IMR-90 (cell line): Measurements from ENCODE around the gene ATG3. TPM values are rescaled to one million over a fixed set of nuclear protein-coding genes. Genes with fewer than 3 reads are reported as not detected.

Experiments used
- ATAC-seq: fragments of 200-7000 bp; cut with Tn5 transposase; 2 replicates; pipeline ENCODE4 v1.9.1; 2020; ENCODE audit warnings: low read depth, mild to moderate bottlenecking, moderate library complexity
- BruUV-seq: library from RNA; stranded (reverse); fragments of 400-500 nt; replicated peaks from 2 replicates; lab custom pipeline; 2021; lab: Mats Ljungman, UMichigan
- CTCF ChIA-PET: fragments of 300-600 bp; formaldehyde crosslinking; extraction: SDS; loops from one replicate; lab custom pipeline; 2021; ENCODE audit warnings: antibody characterized with exemption; lab: Yijun Ruan, JAX
- POLR2A ChIA-PET: fragments of 300-600 bp; sonication (Branson Sonifier 250); formaldehyde crosslinking; loops from one replicate; lab custom pipeline; 2022; ENCODE audit warnings: antibody characterized with exemption; ENCODE audit not compliant: unreplicated experiment; lab: Charles Lee
- DNase-seq: peaks from one replicate; pipeline ENCODE4 v3.0.0; 2013
- H2AFZ ChIP-seq: replicated peaks from 2 replicates; pipeline ENCODE3; 2013; ENCODE audit warnings: low read length, mild to moderate bottlenecking; ENCODE audit not compliant: poor library complexity
- H2AK5ac ChIP-seq: 2 replicates; pipeline ENCODE4 v1.6.1; 2013; ENCODE audit warnings: low read depth, low read length, inconsistent platforms
- H2AK9ac ChIP-seq: replicated peaks from 2 replicates; pipeline ENCODE3; 2013; ENCODE audit warnings: mild to moderate bottlenecking, low read depth, low read length, moderate library complexity; ENCODE audit not compliant: poor library complexity
- H2BK120ac ChIP-seq: 2 replicates; pipeline ENCODE4 v1.6.1; 2013; ENCODE audit warnings: low read depth, low read length, inconsistent platforms
- H2BK15ac ChIP-seq: 3 replicates; pipeline ENCODE4 v1.6.1; 2013; ENCODE audit warnings: low read depth, low read length, inconsistent platforms
- H2BK20ac ChIP-seq: 2 replicates; pipeline ENCODE4 v1.6.1; 2013; ENCODE audit warnings: low read depth, mild to moderate bottlenecking, inconsistent platforms, low read length, moderate library complexity
- H2BK5ac ChIP-seq: 2 replicates; pipeline ENCODE4 v1.6.1; 2013; ENCODE audit warnings: mild to moderate bottlenecking, low read depth, low read length, inconsistent platforms; ENCODE audit not compliant: poor library complexity, severe bottlenecking
- H3K14ac ChIP-seq: replicated peaks from 2 replicates; pipeline ENCODE4 v1.6.1; 2013; ENCODE audit warnings: low read depth, low read length, inconsistent platforms
- H3K18ac ChIP-seq: 2 replicates; pipeline ENCODE4 v1.6.1; 2013; ENCODE audit warnings: low read depth, low read length, control low read depth
- H3K23ac ChIP-seq: 2 replicates; pipeline ENCODE4 v1.6.1; 2013; ENCODE audit warnings: low read depth, low read length, inconsistent platforms
- H3K27ac ChIP-seq: 2 replicates; pipeline ENCODE4 v1.5.1; 2013; ENCODE audit warnings: mild to moderate bottlenecking, control low read depth, low read length; ENCODE audit not compliant: insufficient read depth
- H3K27me3 ChIP-seq: 2 replicates; pipeline ENCODE4 v1.6.1; 2013; ENCODE audit warnings: low read length; ENCODE audit not compliant: control insufficient read depth, insufficient read depth
- H3K36me3 ChIP-seq: 2 replicates; pipeline ENCODE4 v1.6.1; 2013; ENCODE audit warnings: low read length, mixed read lengths; ENCODE audit not compliant: control insufficient read depth, insufficient read depth
- H3K4ac ChIP-seq: 2 replicates; pipeline ENCODE4 v1.6.1; 2013; ENCODE audit warnings: low read depth, low read length, inconsistent platforms
- H3K4me1 ChIP-seq: 2 replicates; pipeline ENCODE4 v1.6.1; 2013; ENCODE audit warnings: low read length, mixed read lengths; ENCODE audit not compliant: control insufficient read depth, insufficient read depth
- H3K4me2 ChIP-seq: 2 replicates; pipeline ENCODE4 v1.6.1; 2013; ENCODE audit warnings: low read depth, mild to moderate bottlenecking, control low read depth, low read length, moderate library complexity
- H3K4me3 ChIP-seq: 2 replicates; pipeline ENCODE4 v1.5.1; 2013; ENCODE audit warnings: low read depth, mild to moderate bottlenecking, control low read depth, low read length, moderate library complexity; ENCODE audit not compliant: insufficient read depth
- H3K56ac ChIP-seq: 2 replicates; pipeline ENCODE4 v1.6.1; 2013; ENCODE audit warnings: low read length, inconsistent platforms; ENCODE audit not compliant: insufficient read depth; ENCODE audit errors: extremely low read depth
- H3K79me1 ChIP-seq, 2 experiments: 2 replicates each; pipeline ENCODE4 v1.6.1; 2013; ENCODE audit warnings: low read length in 2 of 2, inconsistent platforms in 1 of 2, low read depth in 1 of 2
- H3K9ac ChIP-seq: 2 replicates; pipeline ENCODE4 v1.6.1; 2013; ENCODE audit warnings: low read depth, low read length, control low read depth
- H3K9me1 ChIP-seq: 2 replicates; pipeline ENCODE4 v1.6.1; 2013; ENCODE audit warnings: low read length, inconsistent platforms; ENCODE audit not compliant: insufficient read depth
- H3K9me3 ChIP-seq: 2 replicates; pipeline ENCODE4 v1.6.1; 2013; ENCODE audit warnings: low read length; ENCODE audit not compliant: control insufficient read depth, insufficient read depth
- H4K20me1 ChIP-seq: 2 replicates; pipeline ENCODE4 v1.6.1; 2013; ENCODE audit warnings: low read length, inconsistent platforms; ENCODE audit not compliant: insufficient read depth
- H4K5ac ChIP-seq: 2 replicates; pipeline ENCODE4 v1.6.1; 2013; ENCODE audit warnings: mild to moderate bottlenecking, low read depth, low read length, control low read depth
- H4K8ac ChIP-seq, 2 experiments: 2 replicates each; pipeline ENCODE4 v1.6.1; 2013; ENCODE audit warnings: low read depth in 2 of 2, low read length in 2 of 2, control low read depth in 1 of 2, inconsistent platforms in 1 of 2
- H4K91ac ChIP-seq: 2 replicates; pipeline ENCODE4 v1.6.1; 2013; ENCODE audit warnings: low read depth, low read length, inconsistent platforms; ENCODE audit not compliant: insufficient read depth
- BHLHE40 ChIP-seq: fragments of 150-350 bp; IDR thresholded peaks from 2 replicates; pipeline ENCODE4 v1.6.1; 2016; ENCODE audit warnings: mild to moderate bottlenecking, low read depth, low read length
- CEBPB ChIP-seq: IDR thresholded peaks from 2 replicates; pipeline ENCODE4 v1.6.1; 2012; ENCODE audit warnings: low read depth, low read length, improper control_type of control experiment
- CHD1 ChIP-seq: IDR thresholded peaks from 2 replicates; pipeline ENCODE4 v1.6.1; 2012; ENCODE audit warnings: low read depth, low read length, improper control_type of control experiment
- CTCF ChIP-seq: conservative IDR thresholded peaks from 2 replicates; pipeline ENCODE4 v1.5.1; 2012; ENCODE audit warnings: mild to moderate bottlenecking, low read depth, low read length, improper control_type of control experiment
- ELK1 ChIP-seq: fragments of 150-350 bp; IDR thresholded peaks from 2 replicates; pipeline ENCODE4 v1.6.1; 2016; ENCODE audit warnings: low read depth, mild to moderate bottlenecking, low read length, moderate library complexity, borderline replicate concordance
- FOS ChIP-seq: fragments of 150-350 bp; IDR thresholded peaks from 2 replicates; pipeline ENCODE4 v1.6.1; 2016; ENCODE audit warnings: low read depth, low read length
- MAFK ChIP-seq: IDR thresholded peaks from 2 replicates; pipeline ENCODE4 v1.6.1; 2012; ENCODE audit warnings: low read depth, low read length, improper control_type of control experiment
- MAZ ChIP-seq: IDR thresholded peaks from 2 replicates; pipeline ENCODE4 v1.6.1; 2012; ENCODE audit warnings: low read depth, mild to moderate bottlenecking, low read length, improper control_type of control experiment, moderate library complexity, borderline replicate concordance
- MXI1 ChIP-seq: IDR thresholded peaks from 2 replicates; pipeline ENCODE4 v1.6.1; 2012; ENCODE audit warnings: low read depth, mild to moderate bottlenecking, low read length, moderate library complexity, borderline replicate concordance
- NFE2L2 ChIP-seq: fragments of 150-350 bp; IDR thresholded peaks from 2 replicates; pipeline ENCODE4 v1.6.1; 2016; ENCODE audit warnings: low read depth, mild to moderate bottlenecking, low read length
- POLR2A ChIP-seq: IDR thresholded peaks from 2 replicates; pipeline ENCODE4 v1.6.1; 2012; ENCODE audit warnings: mild to moderate bottlenecking, low read depth, low read length
- RAD21 ChIP-seq: IDR thresholded peaks from 2 replicates; pipeline ENCODE4 v1.6.1; 2012; ENCODE audit warnings: low read length, improper control_type of control experiment
- RCOR1 ChIP-seq: IDR thresholded peaks from 2 replicates; pipeline ENCODE4 v1.6.1; 2012; ENCODE audit warnings: mild to moderate bottlenecking, low read length, improper control_type of control experiment; ENCODE audit not compliant: insufficient replicate concordance
- RFX5 ChIP-seq: IDR thresholded peaks from 2 replicates; pipeline ENCODE4 v1.8.0; 2012; ENCODE audit warnings: low read depth, mild to moderate bottlenecking, low read length, moderate library complexity
- SMC3 ChIP-seq: fragments of 150-350 bp; IDR thresholded peaks from 2 replicates; pipeline ENCODE4 v1.6.1; 2016; ENCODE audit warnings: low read depth, mild to moderate bottlenecking, antibody characterized with exemption, low read length, moderate library complexity
- USF2 ChIP-seq: fragments of 150-350 bp; IDR thresholded peaks from 2 replicates; pipeline ENCODE4 v1.6.1; 2017; ENCODE audit warnings: mild to moderate bottlenecking, antibody characterized with exemption, low read length, low read depth
- WGBS, 2 experiments: methylation state at CpG; one replicate each; pipeline versions ENCODE4 v1.1.5 to v1.1.7; 2013; ENCODE audit warnings: missing lambda C conversion rate in 2 of 2; ENCODE audit not compliant: insufficient read length in 1 of 2; ENCODE audit errors: extremely low coverage in 2 of 2; 5-methylcytosine and 5-hydroxymethylcytosine counted together
- dilution Hi-C: fragments of 300-500 bp; cut with HindIII; formaldehyde crosslinking; loops from one replicate; pipeline ENCODE4 v1.14.3; 2018; ENCODE audit warnings: low sequenced_read_pairs; ENCODE audit not compliant: unreplicated experiment
- in situ Hi-C: fragments of 300-500 bp; cut with MboI; formaldehyde crosslinking; loops from 3 replicates; pipeline ENCODE4 v1.14.3; 2019; ENCODE audit warnings: low sequenced_read_pairs, inconsistent platforms, mixed read lengths
- intact Hi-C: fragments of 100-400 bp; cut with micrococcal nuclease; formaldehyde crosslinking; loops from 2 replicates; pipeline ENCODE4 v1.10.0; 2022
- polyA plus RNA-seq, 3 experiments: library from polyadenylated mRNA; depleted of rRNA; stranded (reverse); fragments of >200 nt; gene quantifications; 2 replicates each; pipeline ENCODE4 v1.2.3, GENCODE V29; 2012; ENCODE audit warnings: low replicate concordance in 1 of 3
- total RNA-seq: library from RNA; depleted of rRNA; stranded (reverse); fragments of >200 nt; gene quantifications from 2 replicates; pipeline ENCODE4 v1.2.3, GENCODE V29; 2012

Gene ATG3
- total and polyA plus RNA-seq, 2 of the 4 experiments (the other 2 are of a cell fraction) = 30.8 to 31.7 TPM

- Histone ChIP-seq H4K91ac (no peak overlapping the region), H2BK15ac (no peak overlapping the region), H3K36me3 (peaks cover 3% of the 10 kb centered on the region; the same call in 1 of the 2 replicates), H4K20me1 (peaks cover 6% of the 10 kb centered on the region), H3K9me1 (peaks cover 5% of the 10 kb centered on the region), H2AK5ac (no peak overlapping the region), H3K27ac (no peak overlapping the region), H3K4me3 (no peak overlapping the region), H3K4me1 (peaks cover 6% of the 10 kb centered on the region; the same call in 1 of the 2 replicates), H4K8ac (no peak overlapping the region), H3K4ac (no peak overlapping the region), H3K9ac (no peak overlapping the region), H2BK20ac (no peak overlapping the region), H3K4me2 (no peak overlapping the region), H3K18ac (no peak overlapping the region), H2AFZ (no peak overlapping the region), H3K23ac (no peak overlapping the region), H3K27me3 (no peaks in the 10 kb centered on the region), H2BK5ac (no peak overlapping the region), H3K14ac (no peak overlapping the region), H4K5ac (no peak overlapping the region), H3K56ac (no peak overlapping the region), H3K9me3 (no peaks in the 10 kb centered on the region), H2BK120ac (no peak overlapping the region), H3K79me1 (peaks cover 14 to 29% of the 10 kb centered on the region in 2 experiments), H2AK9ac (no peak overlapping the region)
- no TSS peak for BruUV-seq
- ATAC-seq (no peak), DNase-seq (no peak)
- WGBS, 2 experiments = no CpG with 5 or more reads among the region's 1 CpG
- CTCF ChIA-PET = no interaction called here
- TF ChIP-seq ELK1 (no peak), RAD21 (no peak), USF2 (no peak), CHD1 (no peak), FOS (no peak), POLR2A (no peak), MAFK (no peak), CEBPB (no peak), NFE2L2 (no peak), MAZ (no peak), CTCF (no peak), SMC3 (no peak), MXI1 (no peak), BHLHE40 (no peak), RCOR1 (no peak), RFX5 (no peak)
- in situ Hi-C loops (no loop called here), dilution Hi-C loops (no loop called here), intact Hi-C loops (no loop called here)
- POLR2A ChIA-PET = no interaction called here
These were observed 3.8 kb downstream of the ATG3 start for GRCh38 chr3:112557976-112558375.
